GM19467 (cell line): ENCODE results near the gene SEPTIN2.
A peak's percentile ranks its signal among the peaks of the same experiment; 100 is the strongest.
"Not testable (repeated sequence)": the region's sequence is repeated elsewhere in the genome, so short reads cannot be mapped to it uniquely, and the experiment has no call there.

ENCODE experiments used
- ATAC-seq: cut with Tn5 transposase; IDR thresholded peaks from one replicate; pipeline ENCODE4 v1.9.1; 2021; ENCODE audit warnings: mild to moderate bottlenecking, moderate library complexity; ENCODE audit not compliant: unreplicated experiment

Gene SEPTIN2

DNA sequence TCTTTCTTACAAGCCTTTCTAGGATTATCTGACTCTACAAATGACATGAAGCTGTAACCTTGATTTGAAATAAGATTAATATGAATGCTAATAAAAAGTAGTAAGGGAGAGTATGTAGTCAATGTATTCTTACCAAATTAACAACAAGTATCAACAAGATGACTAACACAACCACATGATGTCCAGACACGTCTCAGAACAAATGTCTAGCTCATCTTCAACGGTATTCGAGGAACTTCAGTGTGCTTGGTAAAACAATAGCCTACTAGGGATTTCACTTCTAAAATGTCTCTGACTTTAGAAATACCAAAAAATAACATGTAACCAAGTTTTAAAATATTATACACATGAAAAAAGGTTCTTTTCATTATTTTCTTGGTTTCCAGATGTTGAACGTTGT, 3.6 kb upstream of the SEPTIN2 start:
- no peak for ATAC-seq

DNA sequence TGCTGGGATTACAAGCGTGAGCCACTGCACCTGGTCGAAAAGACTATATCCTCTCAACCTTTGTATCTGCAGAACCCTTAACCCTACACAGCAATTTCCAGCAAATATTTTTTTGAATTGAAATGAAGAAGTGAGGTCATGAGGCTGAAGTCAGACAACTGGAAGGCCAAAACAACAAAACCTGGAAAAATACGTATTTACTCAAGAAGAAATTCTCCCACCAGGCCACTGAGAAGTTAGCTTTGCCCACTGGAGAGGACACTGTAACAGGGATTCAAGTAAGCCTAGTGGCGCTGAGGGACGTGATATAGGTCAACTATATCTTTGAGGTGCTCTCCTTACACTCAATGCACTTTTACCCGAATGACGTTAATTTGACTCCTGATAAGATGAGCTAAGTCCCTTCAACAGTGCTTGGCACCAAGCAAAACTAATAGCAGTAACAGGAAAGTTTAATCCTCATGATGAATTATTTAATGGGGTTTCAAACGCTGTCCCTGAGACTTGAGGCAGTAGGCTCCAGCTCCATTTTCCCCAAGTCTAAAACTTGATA, 2.1 kb upstream of the SEPTIN2 start:
- ATAC-seq, result no peak

DNA sequence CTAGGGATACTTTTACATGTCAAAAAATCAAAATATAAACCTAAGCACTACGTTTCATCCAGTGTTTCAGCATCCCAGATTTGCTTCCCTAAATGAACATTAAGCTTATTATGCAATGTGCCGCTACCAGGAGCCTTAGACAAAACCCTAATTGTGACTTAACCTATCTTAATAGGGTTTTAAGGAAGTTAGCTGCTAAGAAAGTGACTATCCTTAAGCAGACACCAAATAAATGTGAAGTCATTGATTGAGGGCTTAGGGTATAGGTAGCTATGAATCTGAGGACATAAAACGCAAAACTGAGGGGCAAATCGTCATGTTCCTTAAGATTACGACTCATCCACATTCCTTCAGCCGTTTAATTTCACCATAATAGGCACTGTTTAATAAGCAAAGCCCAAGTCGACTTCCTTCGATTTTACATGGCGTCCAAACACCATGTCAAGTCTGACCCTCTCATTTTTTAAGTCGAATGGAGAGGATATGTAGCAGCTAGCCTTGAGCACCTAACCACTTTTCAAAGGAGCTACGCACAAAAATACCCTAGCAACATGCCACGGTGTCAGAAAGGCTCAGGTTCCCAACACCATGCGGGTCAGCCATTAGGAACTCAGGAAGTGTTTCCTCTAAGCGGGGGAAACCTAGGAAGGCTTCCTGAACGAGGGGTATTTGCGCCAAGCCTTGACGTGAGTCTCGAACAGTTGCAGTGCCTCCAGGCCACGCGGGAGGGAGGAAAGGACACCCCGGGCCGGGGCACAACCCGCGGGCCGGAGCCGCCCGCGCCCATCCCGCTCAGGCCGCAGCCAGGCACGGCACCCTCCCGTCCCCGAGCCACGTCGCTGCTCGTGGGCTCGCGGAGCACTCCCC, 1.3 kb upstream of the SEPTIN2 start:
- no peak for ATAC-seq

- peak; percentile 80 for ATAC-seq
These were observed 439 bp upstream of the SEPTIN2 start, which contains the start of gene HDLBP for GRCh38 chr2:241315093-241315878. Gene HDLBP, minus strand, starts transcription at chr2:241315672. Its CDS starts 48,803 bp downstream, at chr2:241266869.

- ATAC-seq, result no peak
These were observed 1.1 kb downstream of the SEPTIN2 start for GRCh38 chr2:241316825-241317224.

DNA sequence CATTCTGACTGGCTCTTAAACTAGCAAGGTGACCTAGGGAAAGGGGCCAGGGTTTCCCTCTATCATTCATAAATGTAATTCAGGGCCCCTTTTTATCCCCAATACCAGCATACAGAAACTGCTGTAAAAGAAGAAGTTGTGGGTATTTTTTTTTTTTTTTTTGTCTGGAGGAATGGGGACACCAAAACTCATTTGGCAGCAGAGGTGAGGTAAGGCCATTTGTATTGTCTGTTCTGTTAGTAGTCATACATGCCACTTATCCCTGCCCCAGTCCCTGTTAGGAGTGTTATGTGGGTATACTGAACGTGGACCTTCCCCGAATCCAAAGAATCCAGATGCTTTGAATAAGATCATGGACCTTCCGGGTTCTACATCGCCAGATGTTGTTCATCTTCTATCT, 1.7 kb downstream of the SEPTIN2 start:
- ATAC-seq, result no peak

DNA sequence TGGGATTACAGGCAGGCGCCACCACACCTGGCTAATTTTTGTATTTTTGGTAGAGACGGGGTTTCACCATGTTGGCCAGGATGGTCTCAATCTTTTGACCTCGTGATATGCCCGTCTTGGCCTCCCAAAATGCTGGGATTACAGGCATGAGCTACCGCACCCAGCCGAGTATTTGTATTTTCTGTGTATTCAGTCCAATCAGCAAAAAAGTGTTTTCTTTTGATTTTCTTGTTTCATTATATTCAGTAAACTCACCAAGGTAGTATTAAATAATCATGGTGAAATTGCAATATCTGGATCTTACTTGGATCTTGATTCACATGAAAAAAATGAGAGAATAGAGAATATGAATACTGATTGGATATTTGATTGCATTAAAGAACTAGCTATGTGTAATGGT, 3.1 kb downstream of the SEPTIN2 start:
- ATAC-seq, result not testable (repeated sequence)

- no peak for ATAC-seq
These were observed 4.7 kb downstream of the SEPTIN2 start for GRCh38 chr2:241320394-241320793.

DNA sequence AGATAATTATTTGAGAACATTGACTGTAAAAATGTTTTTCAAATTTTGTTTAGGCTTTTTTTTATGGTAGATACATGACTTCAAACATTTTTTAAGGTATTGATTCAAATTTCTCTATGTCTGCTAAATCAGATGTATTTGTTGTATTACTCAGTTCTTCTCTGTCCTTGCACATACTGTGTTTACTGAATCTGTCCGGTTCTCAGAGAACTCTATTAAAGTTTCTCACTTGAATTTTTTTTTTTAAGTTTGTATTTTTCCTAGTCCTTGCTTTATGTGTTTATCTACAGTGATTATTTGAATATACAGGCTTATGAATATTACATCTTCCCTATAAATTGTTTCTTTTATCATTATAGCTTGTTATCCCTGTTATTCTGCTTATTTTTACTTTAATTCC, 5.3 kb downstream of the SEPTIN2 start:
- ATAC-seq, result no peak

GRCh38 chr2:241321886-241322285, 6.2 kb downstream of the SEPTIN2 start:
- ATAC-seq, result no peak

DNA sequence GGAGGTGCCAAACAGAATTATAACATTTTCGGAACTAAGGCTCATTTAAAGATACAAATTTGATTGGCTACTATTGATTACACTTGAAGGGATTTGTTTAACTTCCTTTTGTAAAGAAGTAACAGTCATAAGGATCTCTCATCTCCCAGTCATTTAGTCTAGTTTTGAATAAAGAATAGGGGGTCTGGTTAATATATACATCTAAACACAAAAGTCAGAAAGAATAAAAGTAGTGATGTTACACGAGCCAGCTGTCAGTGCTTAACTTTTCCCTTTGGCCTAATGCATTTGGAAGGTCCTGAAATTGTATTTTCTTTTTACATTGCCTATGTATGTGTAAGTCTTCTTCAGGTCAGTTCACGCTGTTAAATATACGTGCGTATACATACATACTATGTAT, 8.1 kb downstream of the SEPTIN2 start:
- ATAC-seq, result no peak

GRCh38 chr2:241324775-241325174, 9.1 kb downstream of the SEPTIN2 start:
- ATAC-seq, result no peak

- no peak for ATAC-seq
These were observed 9.5 kb downstream of the SEPTIN2 start for GRCh38 chr2:241325257-241325656.

DNA sequence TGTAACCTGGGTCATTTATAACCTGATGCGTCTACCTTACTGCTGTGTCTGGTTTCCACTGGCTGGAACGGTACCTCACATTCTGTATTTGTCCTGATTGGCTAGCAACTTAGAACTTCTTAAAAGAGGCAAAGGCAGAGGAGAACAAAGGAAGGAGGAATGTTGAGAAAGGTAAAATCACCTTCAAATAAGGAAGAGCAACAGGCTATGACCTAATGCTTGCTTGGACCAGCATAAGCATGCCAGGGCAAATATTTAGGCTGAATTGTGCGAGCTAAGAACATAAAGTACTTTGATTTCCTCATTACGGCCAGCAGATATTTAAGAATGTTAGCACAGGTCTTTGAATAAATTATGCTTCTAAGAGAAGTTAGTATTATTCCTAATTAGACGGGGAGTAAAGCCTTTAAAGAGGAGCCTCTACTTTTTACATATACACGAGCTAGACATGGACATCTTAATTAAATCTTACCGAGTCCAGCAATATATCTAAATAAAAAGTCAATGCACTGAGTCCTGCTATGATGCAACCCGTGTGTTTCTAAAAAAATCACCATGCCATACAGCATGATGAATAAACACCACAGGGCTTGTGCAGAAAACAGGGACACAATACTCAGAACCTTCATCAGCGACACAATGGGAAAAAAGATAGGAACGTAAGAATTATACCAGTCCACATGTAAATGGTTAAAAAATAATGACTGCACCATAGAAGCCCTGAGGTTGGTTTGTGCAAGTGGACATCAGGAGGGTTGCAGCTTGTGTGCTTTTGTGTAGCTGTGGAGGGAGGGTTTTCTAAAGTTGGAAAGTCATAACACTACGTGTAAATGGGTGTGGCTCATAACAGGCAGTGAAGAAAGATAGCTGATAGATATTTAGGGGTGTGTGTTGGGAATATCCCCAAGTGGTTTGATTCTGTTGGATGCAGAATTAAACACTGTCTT, 14.2 kb downstream of the SEPTIN2 start:
- no peak for ATAC-seq

GRCh38 chr2:241330616-241330981, 14.9 kb downstream of the SEPTIN2 start:
- no peak for ATAC-seq

GRCh38 chr2:241334813-241335212, 19.1 kb downstream of the SEPTIN2 start:
- no peak for ATAC-seq

DNA sequence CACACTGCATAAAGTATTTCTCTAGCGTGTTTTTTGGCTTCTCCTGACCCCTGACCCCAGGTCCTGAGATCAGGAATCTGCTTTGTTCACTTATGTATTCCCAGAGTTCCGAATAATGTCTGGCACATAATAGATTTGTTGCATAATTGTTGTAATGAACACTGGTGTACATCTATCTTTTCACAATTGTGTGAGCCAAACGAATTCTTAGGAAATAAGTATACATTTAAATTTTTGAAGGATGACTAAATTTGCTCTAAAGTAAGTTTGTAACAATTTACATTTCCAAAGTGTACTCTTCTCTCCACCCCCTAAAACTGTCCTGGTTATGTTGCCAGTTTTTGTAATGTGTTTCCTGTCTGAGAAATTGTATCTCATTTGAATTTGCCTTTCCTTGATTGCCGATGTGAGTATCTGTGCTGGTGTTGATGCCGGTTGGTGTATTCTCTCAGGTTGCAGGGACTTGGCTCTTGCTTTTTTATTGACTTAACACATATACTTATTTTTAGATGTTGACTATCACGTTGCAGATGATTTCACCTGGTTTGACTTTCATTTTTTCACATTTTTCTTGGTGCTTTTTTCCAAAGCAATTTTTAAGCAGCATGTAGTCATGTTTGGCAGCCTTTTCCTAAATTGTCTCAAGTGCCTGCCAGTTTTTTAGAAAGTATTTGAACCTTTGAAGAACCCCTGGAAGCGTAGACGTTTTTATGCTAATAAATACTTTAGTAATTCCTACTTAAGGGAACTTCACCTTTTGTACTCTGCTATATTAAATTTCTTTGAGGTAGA, 24.3 kb downstream of the SEPTIN2 start:
- no peak for ATAC-seq

- no peak for ATAC-seq
These were observed 25.0 kb downstream of the SEPTIN2 start for GRCh38 chr2:241340631-241341163.

DNA sequence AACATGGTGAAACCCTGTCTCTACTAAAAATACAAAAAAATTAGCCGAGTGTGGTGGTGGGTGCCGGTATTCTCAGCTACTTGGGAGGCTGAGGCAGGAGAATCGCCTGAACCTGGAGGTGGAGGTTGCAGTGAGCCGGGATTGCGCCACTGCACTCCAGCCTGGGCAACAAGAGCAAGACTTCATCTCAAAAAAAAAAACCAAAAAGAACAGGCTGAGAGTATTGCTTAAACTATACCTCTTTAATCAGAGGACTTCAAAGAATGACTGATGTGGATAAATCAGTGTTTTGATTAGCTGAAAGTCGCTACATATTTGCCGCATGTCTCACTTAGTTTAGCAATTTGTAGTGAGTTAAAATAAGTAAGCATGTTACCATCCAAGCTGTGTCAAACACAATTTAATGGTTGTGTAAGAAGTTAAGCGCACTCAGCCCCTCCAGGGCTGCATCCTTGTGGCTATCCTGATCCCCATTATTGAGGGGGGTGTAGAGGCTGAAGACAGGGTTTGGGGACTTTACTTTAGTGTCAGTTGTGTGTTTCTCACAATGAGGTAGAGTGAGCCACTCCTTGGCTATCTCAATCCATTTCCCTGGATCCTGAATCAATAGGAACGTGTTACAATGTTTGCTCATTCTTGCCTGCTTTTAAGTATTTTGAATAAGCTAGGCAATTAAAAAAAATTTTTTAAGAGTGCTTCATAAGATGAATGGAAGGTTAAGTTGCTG, 29.4 kb downstream of the SEPTIN2 start:
- ATAC-seq, result no peak
